NCI-H2227 (cell line): ENCODE results near the gene IGFBP2.

Experiments used
- DNase-seq: peaks from one replicate; lab custom pipeline; 2025; ENCODE audit not compliant: unreplicated experiment; lab: John Stamatoyannopoulos, UW

Gene IGFBP2

GRCh38 chr2:216680951-216681629 is 47.9 kb downstream of the IGFBP2 start:
- DNase-seq = no peak

GRCh38 chr2:216681683-216682082 is 48.5 kb downstream of the IGFBP2 start:
- no peak for DNase-seq

GRCh38 chr2:216683846-216684245 is 50.6 kb downstream of the IGFBP2 start:
- DNase-seq = no peak

- DNase-seq = no peak
Measured at GRCh38 chr2:216685327-216685875, 52.2 kb downstream of the IGFBP2 start.

- DNase-seq = no peak
Measured at GRCh38 chr2:216687111-216687510, 53.9 kb downstream of the IGFBP2 start.

- DNase-seq = no peak
Measured at GRCh38 chr2:216687646-216688045, 54.4 kb downstream of the IGFBP2 start.

GRCh38 chr2:216688731-216689340 is 55.6 kb downstream of the IGFBP2 start:
- DNase-seq = no peak

GRCh38 chr2:216689397-216689796 is 56.2 kb downstream of the IGFBP2 start:
- no peak for DNase-seq

GRCh38 chr2:216690456-216690852 is 57.2 kb downstream of the IGFBP2 start:
- no peak for DNase-seq

- DNase-seq = peak; percentile 93
Measured at GRCh38 chr2:216690853-216691741, 57.9 kb downstream of the IGFBP2 start.

GRCh38 chr2:216692636-216693413 is 59.6 kb downstream of the IGFBP2 start:
- DNase-seq = peak; percentile 97

- peak; percentile 52 for DNase-seq
Measured at GRCh38 chr2:216693414-216694080, 60.3 kb downstream of the IGFBP2 start.

GRCh38 chr2:216694082-216694825 is 61.0 kb downstream of the IGFBP2 start:
- peak; percentile 87 for DNase-seq

GRCh38 chr2:216694826-216695217 is 61.6 kb downstream of the IGFBP2 start:
- no peak for DNase-seq

- peak; percentile 93 for DNase-seq
Measured at GRCh38 chr2:216695401-216695821, 62.2 kb downstream of the IGFBP2 start, which contains the start of gene IGFBP5. TSS of gene IGFBP5 (minus strand) at chr2:216695549. CDS start at chr2:216694775, 774 bp downstream.

GRCh38 chr2:216696321-216696720 is 63.1 kb downstream of the IGFBP2 start:
- DNase-seq = no peak

- DNase-seq = peak; percentile 69
Measured at GRCh38 chr2:216696751-216697560, 63.7 kb downstream of the IGFBP2 start.

GRCh38 chr2:216698293-216698692 is 65.1 kb downstream of the IGFBP2 start:
- no peak for DNase-seq
